IPS-NIHi7 (cell line): Measurements from ENCODE around the gene SH3YL1.

Experiments
- DNase-seq: peaks from one replicate; pipeline ENCODE4 v3.0.0; 2012; ENCODE audit warnings: mixed read lengths; ENCODE audit errors: extremely low spot score

Gene SH3YL1

DNA sequence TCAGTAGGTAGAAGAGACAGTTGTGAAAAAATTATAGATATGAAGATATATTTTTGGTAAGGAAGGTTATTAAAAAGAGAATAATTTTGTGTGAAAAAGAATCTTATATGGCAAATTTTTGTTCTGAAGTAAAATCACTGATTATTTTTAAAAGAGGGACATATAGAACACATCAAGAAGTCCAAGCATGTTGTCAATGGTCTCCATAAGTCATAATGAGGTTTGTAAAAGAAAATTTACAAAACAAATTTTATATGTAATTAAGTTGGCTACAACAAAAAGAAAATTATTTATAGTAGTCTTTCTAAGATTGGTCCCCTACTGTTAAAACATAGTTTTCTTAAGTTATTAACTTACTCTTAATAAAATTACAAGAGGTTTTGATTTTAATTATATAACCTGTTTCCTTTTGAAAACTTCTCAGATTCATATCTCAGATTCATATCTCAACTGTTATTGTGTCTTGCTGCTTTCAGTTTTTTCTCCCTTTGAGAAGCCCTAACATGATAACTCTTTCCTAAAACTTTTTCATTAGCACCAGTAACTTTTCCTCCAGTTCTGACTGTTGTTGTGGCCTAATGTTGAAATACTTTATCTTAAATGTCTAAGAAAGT is 81.2 kb downstream of the SH3YL1 start:
- no peak for DNase-seq

- no peak for DNase-seq
These were observed 83.5 kb downstream of the SH3YL1 start for GRCh38 chr2:180311-180710.

DNA sequence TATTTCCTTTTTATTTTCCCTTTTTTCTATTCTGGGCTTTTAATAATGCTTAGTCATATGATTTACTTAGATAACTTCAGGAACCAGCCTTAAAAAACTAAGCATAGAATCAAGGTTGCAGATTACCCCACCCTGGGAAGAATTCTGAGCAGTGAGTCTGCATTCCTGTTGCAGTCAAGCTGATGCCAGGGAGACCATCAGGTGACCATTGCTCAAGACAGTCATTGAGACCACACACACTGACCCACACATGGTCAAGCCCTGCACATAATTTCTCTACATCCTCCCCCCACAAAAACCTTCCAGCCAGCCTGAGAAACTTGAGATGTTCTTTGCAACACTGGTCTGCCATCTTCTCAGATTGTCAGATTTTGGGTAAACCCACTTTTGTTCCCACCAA is 83.9 kb downstream of the SH3YL1 start:
- DNase-seq, result no peak

GRCh38 chr2:177733-178132 is 86.1 kb downstream of the SH3YL1 start:
- DNase-seq, result no peak

GRCh38 chr2:176917-177316 is 86.9 kb downstream of the SH3YL1 start:
- DNase-seq, result no peak

DNA sequence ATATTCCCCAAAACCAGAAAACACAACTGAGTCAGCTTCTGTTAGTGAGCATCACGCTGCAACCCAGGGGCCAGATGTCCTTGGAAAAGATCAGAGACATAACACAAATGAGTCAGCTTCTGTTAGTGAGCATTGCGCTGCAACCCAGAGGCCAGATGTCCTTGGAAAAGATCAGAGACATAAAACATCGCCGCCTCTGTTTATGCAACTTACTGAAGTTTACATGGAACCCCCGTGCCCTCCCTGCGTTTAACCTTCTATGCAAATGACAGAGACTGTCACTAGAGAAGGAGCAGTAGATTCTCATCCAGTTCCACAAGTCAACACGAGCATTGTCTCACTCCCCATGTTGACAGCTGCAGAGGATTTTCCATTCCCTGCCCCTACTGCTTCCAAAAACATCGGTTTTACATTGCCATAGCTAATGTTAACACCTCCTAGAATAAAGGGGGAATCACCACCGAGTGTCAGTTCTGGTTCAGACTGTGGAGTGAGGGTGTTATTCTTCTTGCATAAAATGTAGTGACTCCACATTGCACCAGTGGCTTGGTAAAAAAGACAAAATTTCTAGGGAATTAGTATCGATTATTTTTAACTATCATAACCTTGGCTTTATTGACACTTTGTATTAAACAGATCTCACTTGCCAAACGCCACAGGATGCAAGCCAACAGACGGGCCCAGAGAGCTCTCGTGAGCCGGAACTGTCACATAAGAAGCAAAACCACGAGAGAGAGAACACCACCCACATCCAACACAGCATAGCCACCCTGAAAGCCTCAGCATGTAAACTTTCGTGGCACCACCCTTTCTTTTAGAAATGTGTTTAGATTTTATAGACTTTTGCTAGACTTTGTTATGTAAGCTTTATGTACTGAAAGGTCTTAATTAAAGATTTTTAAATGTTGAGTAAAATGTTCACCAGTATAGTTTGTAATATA is 87.7 kb downstream of the SH3YL1 start:
- no peak for DNase-seq

DNA sequence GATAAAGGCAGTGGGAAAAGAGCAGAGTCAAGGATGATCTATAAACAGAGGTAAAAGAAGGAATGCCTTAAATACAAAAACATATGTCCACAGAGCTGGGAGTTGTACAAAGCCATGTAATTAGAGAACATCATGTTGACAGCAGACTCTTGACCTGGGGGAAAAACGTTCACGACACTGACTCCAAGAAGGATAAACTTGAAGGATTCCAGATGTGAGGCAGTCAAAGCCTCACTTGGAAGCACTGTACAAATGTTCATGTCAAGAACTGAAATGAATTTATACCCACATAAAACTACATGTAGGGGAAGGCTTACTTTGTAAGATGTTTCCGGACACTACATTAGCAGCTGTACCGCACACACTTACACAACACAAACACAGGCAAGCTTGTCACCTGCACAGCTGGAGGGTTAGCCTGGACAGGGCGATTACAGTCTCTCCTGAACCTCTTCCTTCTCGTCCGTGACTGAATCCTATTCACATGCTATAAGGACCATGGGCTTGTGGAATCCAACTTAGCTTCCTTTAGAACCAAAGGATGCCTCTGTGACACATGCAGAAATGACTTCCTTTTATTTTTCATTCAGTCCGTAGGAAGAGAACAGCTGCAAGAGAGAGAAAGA is 88.6 kb downstream of the SH3YL1 start:
- no peak for DNase-seq

DNA sequence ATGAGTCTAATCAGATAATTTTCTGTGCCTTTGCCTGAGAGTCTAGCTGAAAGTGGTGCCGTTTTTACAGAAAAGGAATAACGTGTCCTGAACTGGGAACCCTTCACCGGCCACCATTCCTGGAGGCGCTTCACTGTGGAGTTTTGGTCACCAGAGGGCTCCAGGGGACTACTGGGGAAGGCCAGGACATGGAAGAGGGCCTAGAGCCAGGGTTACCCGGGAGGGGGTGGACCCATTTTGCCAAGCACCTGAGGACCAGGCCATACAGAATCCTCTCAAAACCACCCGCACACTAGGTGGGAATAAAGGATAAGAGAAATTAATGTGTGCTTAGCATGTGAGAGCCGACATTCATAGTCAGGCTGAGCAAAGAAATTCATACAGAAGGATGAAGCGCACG is 91.7 kb downstream of the SH3YL1 start:
- DNase-seq, result peak; percentile 45

- DNase-seq, result no peak
These were observed 94.1 kb downstream of the SH3YL1 start for GRCh38 chr2:169741-170140.
